ENCODE measurements around the gene MXRA8. TPM values are rescaled to one million over a fixed set of nuclear protein-coding genes. Genes with fewer than 3 reads are reported as not detected.

The MXRA8 gene
- total RNA-seq, 3 donors from 2014 or later (not counting 1 experiment from before 2014, with no cell fraction given) = 0.26 TPM; not detected in 2

DNA sequence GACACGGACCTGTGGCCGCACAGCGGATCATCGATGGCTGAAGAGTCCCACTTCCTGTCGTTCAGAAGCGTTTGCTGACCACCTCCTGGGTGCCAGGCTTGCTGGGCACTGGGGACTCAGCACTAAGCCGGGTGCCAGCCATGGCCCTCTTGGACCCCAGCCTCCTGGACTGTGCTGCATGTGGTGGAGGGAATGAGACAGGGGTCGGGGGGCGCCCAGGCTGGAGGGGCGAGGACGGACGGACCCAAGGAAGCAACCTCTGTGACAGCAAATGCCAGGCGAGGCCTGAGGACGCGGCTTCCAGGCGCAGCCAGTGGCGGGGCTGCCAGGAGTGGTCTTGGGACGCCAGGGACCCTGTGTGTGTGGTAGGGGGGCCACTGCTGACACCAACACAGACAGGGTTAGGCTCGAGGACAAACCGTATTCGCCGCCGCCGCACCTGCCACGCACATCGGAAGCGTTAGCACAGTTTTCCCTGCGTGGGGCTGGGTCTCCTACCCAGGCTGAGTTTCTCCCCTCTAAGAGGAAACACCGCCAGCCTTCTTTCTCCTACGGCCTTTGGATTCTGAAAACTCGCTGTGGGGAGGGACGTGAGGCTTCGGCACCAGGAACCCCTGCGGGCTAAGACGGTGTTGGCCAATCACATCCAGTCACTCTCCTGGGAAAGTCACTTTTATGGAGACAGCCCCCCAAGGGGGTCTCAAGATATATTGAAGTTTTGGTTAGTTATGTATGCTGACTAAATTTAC is 3.1 kb upstream of the MXRA8 start:
- Mint-ChIP-seq H3K4me3 (no peak overlapping the region), H3K27me3 (ENCODE audit: low read depth in 2 of 2) (peaks cover 12 to 17% of the 10 kb centered on the region in 2 donors), H3K9me3 (no peaks in the 10 kb centered on the region), H3K27ac (no peak overlapping the region), H3K36me3 (no peaks in the 10 kb centered on the region), H3K4me1 (peaks cover 0 to 11% of the 10 kb centered on the region in 2 donors)
- H3K4me3 ChIP-seq (ENCODE audit: low read length) = no peak overlapping the region
- no peaks in the 10 kb centered on the region for H3K9me3 ChIP-seq (ENCODE audit: control insufficient read depth, insufficient read depth, low read length)
- DNase-seq (no peak), ATAC-seq (no peak)
- 78% methylated on average over 31 of the region's 35 CpGs for WGBS (ENCODE audit: insufficient coverage)
- peaks cover 23% of the 10 kb centered on the region for H3K27me3 ChIP-seq (ENCODE audit: control insufficient read depth, insufficient read depth, low read length)
- H3K4me1 ChIP-seq (ENCODE audit: control insufficient read depth, insufficient read depth, low read length) = peaks cover 13% of the 10 kb centered on the region
- no peak overlapping the region for H3K27ac ChIP-seq (ENCODE audit: low read length)
- no peaks in the 10 kb centered on the region for H3K36me3 ChIP-seq (ENCODE audit: control insufficient read depth, insufficient read depth, low read length)
- intact Hi-C loops (cut with micrococcal nuclease) = no loop called here
- TF ChIP-seq, protein P1, sequence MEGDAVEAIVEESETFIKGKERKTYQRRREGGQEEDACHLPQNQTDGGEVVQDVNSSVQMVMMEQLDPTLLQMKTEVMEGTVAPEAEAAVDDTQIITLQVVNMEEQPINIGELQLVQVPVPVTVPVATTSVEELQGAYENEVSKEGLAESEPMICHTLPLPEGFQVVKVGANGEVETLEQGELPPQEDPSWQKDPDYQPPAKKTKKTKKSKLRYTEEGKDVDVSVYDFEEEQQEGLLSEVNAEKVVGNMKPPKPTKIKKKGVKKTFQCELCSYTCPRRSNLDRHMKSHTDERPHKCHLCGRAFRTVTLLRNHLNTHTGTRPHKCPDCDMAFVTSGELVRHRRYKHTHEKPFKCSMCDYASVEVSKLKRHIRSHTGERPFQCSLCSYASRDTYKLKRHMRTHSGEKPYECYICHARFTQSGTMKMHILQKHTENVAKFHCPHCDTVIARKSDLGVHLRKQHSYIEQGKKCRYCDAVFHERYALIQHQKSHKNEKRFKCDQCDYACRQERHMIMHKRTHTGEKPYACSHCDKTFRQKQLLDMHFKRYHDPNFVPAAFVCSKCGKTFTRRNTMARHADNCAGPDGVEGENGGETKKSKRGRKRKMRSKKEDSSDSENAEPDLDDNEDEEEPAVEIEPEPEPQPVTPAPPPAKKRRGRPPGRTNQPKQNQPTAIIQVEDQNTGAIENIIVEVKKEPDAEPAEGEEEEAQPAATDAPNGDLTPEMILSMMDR (IDR thresholded peaks at IDR 0.05) = no peak

DNA sequence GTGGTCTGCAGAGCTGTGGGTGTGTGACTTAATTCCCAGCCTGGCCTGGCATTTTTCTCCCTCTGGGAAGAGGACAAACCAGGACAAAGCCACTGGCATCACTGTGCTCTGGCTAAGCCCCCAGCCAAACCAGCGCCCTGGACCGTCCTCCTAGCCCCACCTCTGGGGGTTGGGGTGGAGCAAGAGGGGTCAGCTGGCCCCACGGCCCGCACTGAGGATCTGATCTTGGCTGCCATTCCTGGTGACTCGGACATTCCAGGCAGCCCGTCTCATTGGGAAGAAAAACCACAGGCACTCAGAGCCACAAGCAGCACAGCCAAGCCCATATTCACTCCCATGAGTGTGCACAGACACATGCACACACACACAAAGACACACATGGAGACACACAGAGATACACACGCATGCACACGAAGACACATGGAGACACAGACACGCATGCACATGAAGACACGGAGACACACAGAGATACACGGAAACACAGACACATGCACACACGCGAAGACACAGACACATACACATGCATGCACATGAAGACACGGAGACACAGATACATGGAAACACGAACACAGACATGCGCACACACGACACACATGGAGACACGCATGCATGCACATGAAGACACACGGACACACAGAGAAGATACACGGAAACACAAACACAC is 2.3 kb upstream of the MXRA8 start:
- H3K27ac Mint-ChIP-seq = no peak overlapping the region
- Histone ChIP-seq H3K27me3 (ENCODE audit: control insufficient read depth, insufficient read depth, low read length) (peaks cover 23% of the 10 kb centered on the region), H3K4me3 (ENCODE audit: low read length) (no peak overlapping the region), H3K27ac (ENCODE audit: low read length) (no peak overlapping the region), H3K4me1 (ENCODE audit: control insufficient read depth, insufficient read depth, low read length) (peaks cover 14% of the 10 kb centered on the region), H3K36me3 (ENCODE audit: control insufficient read depth, insufficient read depth, low read length) (no peaks in the 10 kb centered on the region), H3K9me3 (ENCODE audit: control insufficient read depth, insufficient read depth, low read length) (no peaks in the 10 kb centered on the region)
- 83% methylated on average over 20 of the region's 20 CpGs for WGBS (ENCODE audit: insufficient coverage)
- no peaks in the 10 kb centered on the region for H3K36me3 Mint-ChIP-seq
- TF ChIP-seq, protein P1 (IDR thresholded peaks at IDR 0.05) = no peak
- no peaks in the 10 kb centered on the region for H3K9me3 Mint-ChIP-seq
- peaks cover 12 to 17% of the 10 kb centered on the region in 2 donors for H3K27me3 Mint-ChIP-seq (ENCODE audit: low read depth in 2 of 2)
- peaks cover 0 to 11% of the 10 kb centered on the region in 2 donors for H3K4me1 Mint-ChIP-seq
- ATAC-seq (no peak), DNase-seq (no peak)
- intact Hi-C loops (cut with micrococcal nuclease) = no loop called here
- no peak overlapping the region for H3K4me3 Mint-ChIP-seq

DNA sequence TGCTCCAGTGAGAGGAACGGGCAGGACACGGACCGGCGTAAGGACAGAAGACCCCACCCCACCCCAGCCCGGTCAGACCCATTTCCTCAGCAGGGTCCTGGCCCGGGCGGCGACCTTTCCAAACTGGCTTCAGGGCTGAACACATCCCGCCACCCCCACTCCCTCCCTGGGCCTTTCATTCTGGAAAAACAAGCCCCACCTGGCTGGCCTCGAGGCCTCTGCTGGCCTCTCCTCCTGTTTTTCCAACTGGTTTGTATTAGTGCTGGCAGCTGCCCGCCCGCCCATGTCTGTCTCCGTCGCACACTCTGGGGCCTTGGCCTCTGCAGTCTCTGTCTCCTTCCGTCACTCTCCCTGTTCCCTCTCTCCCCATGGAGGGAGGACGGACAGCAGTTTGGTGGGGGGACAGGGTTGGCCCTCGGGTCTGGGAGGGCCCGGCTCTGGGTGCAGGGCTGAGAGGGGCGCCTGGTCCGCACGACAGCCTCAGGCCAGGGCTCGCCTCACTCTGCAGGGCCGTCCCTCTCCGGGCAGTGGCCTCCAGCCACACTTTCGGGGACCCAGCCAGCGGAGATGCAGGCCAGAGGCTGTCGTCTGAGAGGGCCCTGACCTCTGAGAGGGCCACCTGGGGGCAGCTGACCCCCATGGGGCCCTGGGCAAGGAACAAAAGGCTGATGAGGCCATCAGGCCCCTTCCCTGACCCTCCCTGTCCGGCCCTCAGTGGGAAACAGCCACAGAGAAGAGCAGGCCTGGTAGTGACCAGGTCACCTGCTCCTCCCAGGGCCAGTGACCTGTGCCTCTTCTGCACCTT is 1.5 kb upstream of the MXRA8 start:
- Mint-ChIP-seq H3K27ac (no peak overlapping the region), H3K4me1 (peaks cover 0 to 11% of the 10 kb centered on the region in 2 donors), H3K4me3 (no peak overlapping the region), H3K9me3 (no peaks in the 10 kb centered on the region), H3K36me3 (no peaks in the 10 kb centered on the region), H3K27me3 (ENCODE audit: low read depth in 2 of 2) (peaks cover 12 to 17% of the 10 kb centered on the region in 2 donors)
- Histone ChIP-seq H3K9me3 (ENCODE audit: control insufficient read depth, insufficient read depth, low read length) (no peaks in the 10 kb centered on the region), H3K36me3 (ENCODE audit: control insufficient read depth, insufficient read depth, low read length) (no peaks in the 10 kb centered on the region), H3K4me3 (ENCODE audit: low read length) (no peak overlapping the region), H3K4me1 (ENCODE audit: control insufficient read depth, insufficient read depth, low read length) (peaks cover 15% of the 10 kb centered on the region), H3K27me3 (ENCODE audit: control insufficient read depth, insufficient read depth, low read length) (peaks cover 23% of the 10 kb centered on the region), H3K27ac (ENCODE audit: low read length) (no peak overlapping the region)
- no peak for DNase-seq
- ATAC-seq = no peak
- TF ChIP-seq, protein P1 (IDR thresholded peaks at IDR 0.05) = no peak
- WGBS (ENCODE audit: insufficient coverage) = 78% methylated on average over 27 of the region's 28 CpGs
- intact Hi-C loops (cut with micrococcal nuclease) = no loop called here

All from natural killer cell (primary cell).